ENCODE results near the gene TTC6. TPM values are rescaled to one million over a fixed set of nuclear protein-coding genes. Genes with fewer than 3 reads are reported as not detected.
"Not testable (repeated sequence)": the region's sequence is repeated elsewhere in the genome, so short reads cannot be mapped to it uniquely, and the experiment has no call there.

The TTC6 gene, protein sequence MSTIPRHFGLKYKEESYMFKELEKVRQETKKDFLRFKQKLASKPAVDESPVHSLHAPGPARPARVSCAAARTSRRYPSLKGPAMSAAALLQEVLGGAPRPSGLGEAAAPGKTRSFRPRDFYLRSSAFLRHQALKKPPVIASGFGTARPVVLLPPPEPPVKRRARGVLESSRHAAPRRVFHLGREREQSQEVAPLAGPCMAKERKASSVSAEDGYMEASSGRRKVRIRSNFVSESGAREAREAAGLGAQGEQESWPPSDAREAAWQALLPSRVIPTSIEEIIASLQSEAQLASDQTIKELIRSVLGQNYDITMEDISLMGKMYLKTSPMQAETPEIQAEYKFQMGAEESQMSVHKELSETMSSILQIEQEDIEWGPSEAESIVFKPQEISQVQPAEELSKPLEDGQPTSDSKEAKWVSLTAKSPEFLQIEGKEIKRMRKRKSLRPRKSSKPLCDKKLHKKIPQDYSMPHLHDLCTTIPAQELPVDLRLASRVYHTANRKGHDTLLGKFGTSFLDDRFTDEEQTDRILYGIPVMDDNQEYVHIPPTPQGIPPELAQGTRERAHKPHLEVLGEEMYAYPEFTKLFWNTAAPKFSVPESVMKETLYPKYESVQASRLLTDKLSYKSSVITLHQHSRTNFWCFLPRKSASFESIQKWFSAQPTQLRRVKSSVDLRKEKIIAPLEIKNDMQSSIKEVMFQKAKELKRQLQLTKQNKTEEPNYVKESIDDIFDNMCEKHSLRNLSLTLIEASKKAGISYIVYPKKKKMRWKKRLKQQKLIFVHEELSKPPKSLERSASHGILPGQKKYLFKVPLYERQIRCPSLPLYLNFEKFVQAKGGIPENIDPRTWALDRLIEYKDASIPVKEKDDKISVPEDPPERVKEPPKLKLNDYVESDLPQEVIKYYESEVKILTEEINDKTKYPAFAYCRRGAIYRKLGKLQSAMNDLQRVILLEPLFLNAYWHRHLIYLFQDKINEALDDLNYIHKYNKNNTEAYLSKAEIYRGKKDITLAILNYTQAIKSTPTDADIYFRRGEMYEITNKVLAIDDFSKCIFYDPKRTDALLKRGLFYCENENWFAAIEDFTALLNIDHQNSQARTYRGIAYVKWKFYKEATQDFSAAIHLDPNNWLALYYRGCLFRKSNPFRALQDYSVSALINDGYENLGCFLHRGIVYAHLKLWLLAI (N-terminal part only)
- total RNA-seq, result 1 to 10 TPM; 5.5 to 6.7 TPM
- long read RNA-seq, partial matches to known transcripts, result 0 of 5 reads
- long read RNA-seq, other reads (novel, unspliced or antisense), result 5 of 5 reads

DNA sequence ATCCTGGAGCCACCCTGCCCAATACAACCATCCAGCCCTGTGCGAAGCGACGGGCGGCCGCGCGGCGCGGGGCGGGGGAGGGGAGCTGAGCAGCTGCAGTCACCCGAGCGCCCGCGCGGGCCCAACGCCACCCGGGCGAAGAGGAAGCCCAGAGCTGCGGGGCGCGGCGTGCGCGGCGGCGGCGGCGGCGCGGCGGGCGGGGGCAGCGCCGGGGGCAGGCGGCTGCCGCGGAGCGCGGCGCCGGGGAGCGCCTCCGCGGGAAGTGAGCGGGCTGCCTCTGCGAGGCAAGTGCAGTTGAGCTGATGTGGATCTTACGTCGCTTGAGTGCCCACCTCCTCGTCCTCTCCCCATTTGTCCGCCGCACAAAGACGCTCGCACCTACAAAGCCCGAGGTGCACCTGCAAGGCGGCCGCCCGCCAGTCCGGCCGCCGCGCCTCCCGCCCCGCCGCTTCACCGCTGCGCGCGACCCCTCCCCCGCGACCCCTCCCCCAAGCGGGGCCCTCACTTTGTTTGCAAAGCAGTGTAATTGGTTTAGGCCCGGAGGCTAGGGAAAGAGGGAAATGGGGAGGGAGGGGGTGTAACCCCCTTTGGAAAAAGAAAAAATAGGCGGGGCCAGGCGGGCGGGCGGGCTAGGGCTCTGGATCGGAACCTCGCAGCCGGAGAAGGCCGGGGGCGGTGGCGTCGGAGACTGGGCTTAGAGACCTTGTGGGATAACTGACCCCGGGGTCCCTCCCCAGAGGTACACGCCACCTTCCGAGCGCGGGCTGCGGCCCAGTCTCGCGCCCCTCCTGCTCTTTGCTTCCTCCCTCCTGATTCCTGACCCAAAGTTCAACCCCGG, at the start of gene TTC6, which contains the start of gene FOXA1:
Gene TTC6 (plus strand): TSS at position 659 of the 838 bp plus-strand sequence. CDS start 26,436 bp downstream, outside the sequence.
Gene FOXA1 (minus strand): TSS at position 279 of the 838 bp plus-strand sequence. CDS start 277 bp downstream, at position 2.
- ATAC-seq, result peak; percentile 26
- intact Hi-C loops (cut with DNase I, micrococcal nuclease), result no loop called here

DNA sequence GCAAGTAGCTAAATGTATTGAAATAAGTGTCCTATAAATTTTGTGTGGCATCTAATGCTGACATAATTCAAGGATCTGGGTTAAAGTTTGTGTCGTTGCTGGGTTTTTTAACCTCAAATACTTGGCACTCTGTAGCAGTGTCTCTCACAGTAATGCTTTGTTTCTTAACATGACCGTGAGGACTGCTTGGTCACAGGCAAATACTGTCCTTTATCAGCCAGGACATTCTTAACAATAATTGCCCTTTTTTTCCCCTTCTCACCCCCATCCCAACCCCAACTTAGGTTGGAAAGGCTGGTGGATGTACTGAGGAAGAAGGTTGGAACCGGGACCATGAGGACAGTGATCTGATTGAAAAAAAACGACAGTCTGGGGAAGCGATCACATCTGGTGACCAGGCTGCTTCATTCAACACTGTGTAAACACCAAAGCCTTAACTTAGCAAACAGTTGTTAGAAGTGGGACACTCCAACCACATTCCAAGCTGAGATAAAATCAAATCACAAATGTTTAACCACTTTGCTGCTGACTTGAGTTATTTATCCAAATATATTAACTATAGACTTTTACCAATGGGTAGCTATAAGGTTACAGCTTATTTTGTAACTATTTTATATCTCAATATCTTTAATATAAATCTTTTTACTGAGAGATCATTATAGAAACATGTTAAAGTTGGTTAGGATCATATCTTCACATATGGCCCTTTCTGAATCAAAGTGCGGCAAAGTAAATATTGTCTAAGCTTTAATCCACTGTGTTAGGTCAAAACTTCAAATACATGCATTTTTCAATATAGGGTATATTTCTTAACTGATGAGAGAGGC, 48.6 kb upstream of the TTC6 start:
- peak in 1 of 2 donors; percentile 25 for DNase-seq

More for the DNA sequence above, at the start of gene TTC6, which contains the start of gene FOXA1:
- DNase-seq, result peak; percentile 76 to 77

GRCh38 chr14:37550511-37550910, 44.9 kb upstream of the TTC6 start:
- intact Hi-C loops (cut with DNase I, micrococcal nuclease), result no loop called here
- DNase-seq (no peak), ATAC-seq (no peak)

More for the DNA sequence above, 48.6 kb upstream of the TTC6 start:
- ATAC-seq, result peak; percentile 91
- intact Hi-C loops (cut with DNase I, micrococcal nuclease), result no loop called here

GRCh38 chr14:37551119-37551518, 44.3 kb upstream of the TTC6 start:
- DNase-seq (no peak), ATAC-seq (no peak)
- intact Hi-C loops (cut with DNase I, micrococcal nuclease), result no loop called here

GRCh38 chr14:37553935-37554550, 41.4 kb upstream of the TTC6 start:
- ATAC-seq, result peak; percentile 57
- intact Hi-C loops (cut with DNase I, micrococcal nuclease), result no loop called here

GRCh38 chr14:37555596-37555995, 39.8 kb upstream of the TTC6 start:
- ATAC-seq; intact Hi-C loops (cut with DNase I, micrococcal nuclease); DNase-seq: not testable (repeated sequence)

More at GRCh38 chr14:37553935-37554550, 41.4 kb upstream of the TTC6 start:
- DNase-seq, result no peak

GRCh38 chr14:37558740-37559139, 36.7 kb upstream of the TTC6 start:
- no peak for ATAC-seq
- DNase-seq, result no peak
- intact Hi-C loops (cut with DNase I, micrococcal nuclease), result no loop called here

DNA sequence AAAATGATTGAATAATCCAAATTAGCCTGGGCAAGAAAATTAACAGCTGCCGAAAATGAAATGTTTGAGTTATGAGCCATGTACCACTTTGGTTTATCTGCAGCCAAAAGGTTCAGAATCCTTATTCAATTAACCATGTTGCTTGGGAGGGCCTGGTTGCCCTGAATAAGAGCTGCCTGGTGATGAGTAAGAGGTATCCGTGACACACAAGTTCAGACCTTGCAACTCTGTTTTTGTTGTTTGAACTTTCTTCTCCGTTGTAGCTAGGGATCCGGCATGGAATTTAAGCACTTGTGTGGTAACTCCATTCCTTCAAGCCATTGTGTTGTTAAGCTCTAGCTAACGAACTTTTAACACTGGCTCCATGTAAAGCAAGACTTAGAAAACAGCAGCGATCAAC, 36.0 kb upstream of the TTC6 start:
- no peak for DNase-seq
- ATAC-seq, result no peak
- intact Hi-C loops (cut with DNase I, micrococcal nuclease), result no loop called here

DNA sequence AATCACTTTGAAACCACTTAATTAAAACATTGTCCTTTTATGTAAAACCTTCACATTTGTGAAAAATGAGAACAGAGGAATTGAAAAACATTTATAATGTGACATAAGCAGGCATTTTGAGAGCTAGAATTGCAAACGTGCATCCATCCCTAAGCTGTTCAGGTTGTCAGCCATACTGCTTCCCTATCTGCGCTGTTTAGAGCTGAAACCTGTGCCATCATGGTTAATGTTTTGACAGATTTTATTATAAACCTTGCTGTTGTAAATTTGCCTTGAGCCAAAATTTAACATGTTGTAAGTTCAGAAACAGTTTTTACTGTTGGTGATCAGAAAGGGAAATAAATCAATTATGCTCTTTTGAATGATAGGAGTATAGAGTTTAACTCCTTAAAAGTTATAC, 32.2 kb upstream of the TTC6 start:
- DNase-seq (peak in 1 of 2 donors; percentile 28), ATAC-seq (peak; percentile 65)
- intact Hi-C loops (cut with DNase I, micrococcal nuclease), result no loop called here

GRCh38 chr14:37565550-37565949, 29.9 kb upstream of the TTC6 start:
- intact Hi-C loops (cut with DNase I, micrococcal nuclease), result no loop called here
- DNase-seq (no peak), ATAC-seq (peak; percentile 11)

DNA sequence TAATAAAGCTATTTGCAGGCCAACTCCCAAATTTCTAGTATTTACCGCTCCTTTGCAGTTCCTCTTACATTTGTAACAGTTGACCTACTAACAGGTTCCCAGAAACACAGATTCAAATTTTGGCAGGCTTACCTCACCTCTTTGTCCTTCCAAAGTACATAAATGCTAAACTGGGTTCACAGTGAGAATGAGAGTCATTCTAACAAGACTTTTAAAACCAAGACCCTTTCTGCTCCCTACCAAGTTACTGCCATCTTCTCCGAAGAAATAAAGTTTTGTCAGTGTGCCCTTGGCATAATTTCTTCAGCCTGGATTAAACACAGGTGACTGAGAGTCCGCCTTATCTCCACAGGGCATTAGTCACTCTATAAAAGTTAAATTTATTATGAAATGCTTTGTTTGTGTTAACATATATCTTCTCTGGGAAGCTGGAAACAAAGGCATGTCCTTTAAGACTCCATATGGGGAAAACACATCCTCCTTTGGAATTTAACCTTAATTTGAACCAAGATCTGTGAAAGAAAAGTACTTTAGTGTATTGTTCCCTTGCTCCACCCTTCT, 28.5 kb upstream of the TTC6 start:
- no peak for DNase-seq
- intact Hi-C loops (cut with DNase I, micrococcal nuclease), result no loop called here
- peak; percentile 80 for ATAC-seq

GRCh38 chr14:37569729-37570128, 25.7 kb upstream of the TTC6 start:
- intact Hi-C loops (cut with DNase I, micrococcal nuclease), result no loop called here
- DNase-seq, result no peak
- no peak for ATAC-seq

GRCh38 chr14:37571391-37571790, 24.0 kb upstream of the TTC6 start:
- intact Hi-C loops (cut with DNase I, micrococcal nuclease), result no loop called here
- ATAC-seq (no peak), DNase-seq (no peak)

- DNase-seq, result no peak
- intact Hi-C loops (cut with DNase I, micrococcal nuclease), result no loop called here
- no peak for ATAC-seq
Observed at GRCh38 chr14:37573356-37573755, 22.1 kb upstream of the TTC6 start.

DNA sequence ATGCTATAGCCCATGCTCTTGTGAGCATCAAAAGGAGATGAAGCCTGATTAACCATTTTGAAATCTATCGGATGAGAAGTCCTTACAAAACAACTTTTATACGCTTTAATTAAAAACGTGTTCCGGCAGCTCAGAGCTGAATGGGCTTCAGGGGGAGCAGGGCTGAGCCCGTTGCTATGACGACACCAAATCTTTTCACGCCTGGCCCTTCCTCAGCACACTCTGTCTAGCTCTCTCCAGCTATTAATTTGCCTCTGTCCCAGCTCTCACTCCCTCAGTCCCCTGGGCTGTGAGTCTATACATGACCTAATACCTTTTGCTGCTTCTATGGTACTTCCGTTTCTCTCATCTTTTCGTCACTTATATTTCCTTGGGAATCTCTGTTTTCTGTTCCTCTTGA, 16.2 kb upstream of the TTC6 start:
- DNase-seq, result no peak
- no peak for ATAC-seq
- intact Hi-C loops (cut with DNase I, micrococcal nuclease), result no loop called here

- intact Hi-C loops (cut with DNase I, micrococcal nuclease), result no loop called here
- DNase-seq, result no peak
- ATAC-seq, result no peak
Observed at GRCh38 chr14:37580146-37580545, 15.3 kb upstream of the TTC6 start.

Data from left colon (tissue), 2 donors.